H1 (cell line): ENCODE data around the gene CNNM2. TPM values are rescaled to one million over a fixed set of nuclear protein-coding genes. Genes with fewer than 3 reads are reported as not detected.

Source experiments
- CTCF ChIA-PET: fragments of 300-600 bp; sonication (Branson Sonifier 250); formaldehyde crosslinking; loops from one replicate; lab custom pipeline; 2021; ENCODE audit not compliant: partially characterized antibody; lab: Charles Lee
- POLR2A ChIA-PET: fragments of 300-600 bp; sonication (Branson Sonifier 250); formaldehyde crosslinking; loops from one replicate; lab custom pipeline; 2021; ENCODE audit warnings: inconsistent platforms; ENCODE audit not compliant: partially characterized antibody; lab: Charles Lee
- DNase-seq, 2 experiments: peaks; one replicate each; pipeline versions ENCODE4 v3.0.0 to v3.0.0-alpha.2; 2010 to 2022; ENCODE audit warnings: low spot score in 2 of 2, low read depth in 1 of 2, mixed read lengths in 1 of 2
- FAIRE-seq: peaks from 2 replicates; lab custom pipeline; 2011; peaks lifted over from hg19 to GRCh38; lab: Jason Lieb, UNC
- H2AFZ ChIP-seq: 2 replicates; pipeline ENCODE4 v1.8.1; 2012; ENCODE audit warnings: low read length, inconsistent platforms
- H2AK5ac ChIP-seq: 2 replicates; pipeline ENCODE4 v1.6.1; 2013; ENCODE audit warnings: low read depth, low read length
- H2BK120ac ChIP-seq: replicated peaks from 2 replicates; pipeline ENCODE3; 2013; ENCODE audit warnings: low read depth, low read length, inconsistent platforms
- H2BK12ac ChIP-seq: 2 replicates; pipeline ENCODE4 v1.6.1; 2013; ENCODE audit warnings: low read depth, low read length
- H2BK15ac ChIP-seq: 2 replicates; pipeline ENCODE4 v1.6.1; 2013; ENCODE audit warnings: low read length
- H2BK20ac ChIP-seq: 2 replicates; pipeline ENCODE4 v1.6.1; 2013; ENCODE audit warnings: low read length
- H2BK5ac ChIP-seq: 2 replicates; pipeline ENCODE4 v1.6.1; 2013; ENCODE audit warnings: low read depth, low read length
- H3K14ac ChIP-seq: 2 replicates; pipeline ENCODE4 v1.6.1; 2013; ENCODE audit warnings: inconsistent platforms; ENCODE audit not compliant: insufficient read length
- H3K18ac ChIP-seq: 2 replicates; pipeline ENCODE4 v1.6.1; 2013; ENCODE audit warnings: low read length; ENCODE audit errors: extremely low read depth
- H3K23ac ChIP-seq: 2 replicates; pipeline ENCODE4 v1.6.1; 2013; ENCODE audit warnings: inconsistent platforms; ENCODE audit not compliant: insufficient read length
- H3K23me2 ChIP-seq: 2 replicates; pipeline ENCODE4 v1.6.1; 2013; ENCODE audit warnings: low read depth, low read length
- H3K27ac ChIP-seq: 2 replicates; pipeline ENCODE4 v1.6.1; 2011; ENCODE audit warnings: low read depth, low read length, inconsistent platforms
- H3K27me3 ChIP-seq, 4 experiments: replicated peaks in 1 of 4; 1 replicate in 1 of 4; 2 replicates in 3 of 4; pipeline versions ENCODE4 v1.6.1 to v1.8.1; 2011 to 2013; ENCODE audit warnings: low read length in 3 of 4, mild to moderate bottlenecking in 3 of 4, inconsistent platforms in 2 of 4, mixed read lengths in 2 of 4, moderate library complexity in 1 of 4; ENCODE audit not compliant: control insufficient read depth in 3 of 4, insufficient read depth in 3 of 4; ENCODE audit errors: extremely low read depth in 1 of 4
- H3K36me3 ChIP-seq, 4 experiments: 2 replicates each; pipeline versions ENCODE4 v1.6.1 to v1.8.1; 2011 to 2013; ENCODE audit warnings: mild to moderate bottlenecking in 4 of 4, low read length in 3 of 4, moderate library complexity in 2 of 4, control low read depth in 1 of 4, inconsistent platforms in 1 of 4; ENCODE audit not compliant: insufficient read depth in 4 of 4, control insufficient read depth in 2 of 4
- H3K4ac ChIP-seq: replicated peaks from 2 replicates; pipeline ENCODE3; 2013; ENCODE audit warnings: low read length, low read depth, mixed read lengths, inconsistent platforms; ENCODE audit not compliant: insufficient read length
- H3K4me1 ChIP-seq, 4 experiments: replicated peaks in 1 of 4; 1 replicate in 1 of 4; 2 replicates in 3 of 4; pipeline versions ENCODE4 v1.6.1 to v1.8.1; 2011 to 2013; ENCODE audit warnings: low read length in 3 of 4, inconsistent platforms in 2 of 4, mixed read lengths in 1 of 4; ENCODE audit not compliant: insufficient read depth in 4 of 4, control insufficient read depth in 3 of 4
- H3K4me2 ChIP-seq, 2 experiments: 2 replicates each; pipeline versions ENCODE4 v1.6.1 to v1.8.1; 2011 to 2013; ENCODE audit warnings: low read depth in 2 of 2, low read length in 2 of 2, control low read depth in 1 of 2, inconsistent platforms in 1 of 2, mild to moderate bottlenecking in 1 of 2; ENCODE audit not compliant: insufficient read depth in 1 of 2
- H3K4me3 ChIP-seq, 4 experiments: fragments of 200-600, 300-600 bp in 1 of 4; sonication (generic), shearing (Covaris generic), sonication (Bioruptor Twin) in 1 of 4; 2 replicates each; pipeline versions ENCODE4 v1.5.1 to v1.8.1; 2011 to 2016; ENCODE audit warnings: low read length in 4 of 4, low read depth in 3 of 4, control low read depth in 2 of 4, inconsistent platforms in 2 of 4, mild to moderate bottlenecking in 2 of 4, mixed read lengths in 1 of 4, moderate library complexity in 1 of 4; ENCODE audit not compliant: insufficient read depth in 2 of 4; ENCODE audit errors: extremely low read depth in 1 of 4
- H3K56ac ChIP-seq: replicated peaks from 2 replicates; pipeline ENCODE3; 2013; ENCODE audit warnings: low read depth, mild to moderate bottlenecking, mixed read lengths, low read length, inconsistent platforms; ENCODE audit not compliant: insufficient read length
- H3K79me1 ChIP-seq: 2 replicates; pipeline ENCODE4 v1.6.1; 2013; ENCODE audit warnings: low read depth, low read length, control low read depth
- H3K79me2 ChIP-seq, 2 experiments: 2 replicates each; pipeline versions ENCODE4 v1.6.1 to v1.8.1; 2012 to 2013; ENCODE audit warnings: low read length in 2 of 2, mild to moderate bottlenecking in 2 of 2, inconsistent platforms in 1 of 2; ENCODE audit not compliant: insufficient read depth in 2 of 2, control insufficient read depth in 1 of 2
- H3K9ac ChIP-seq, 4 experiments: replicated peaks in 1 of 4; 1 replicate in 1 of 4; 2 replicates in 3 of 4; pipeline versions ENCODE4 v1.6.1 to v1.8.1; 2011 to 2013; ENCODE audit warnings: low read depth in 3 of 4, low read length in 3 of 4, control low read depth in 2 of 4, mild to moderate bottlenecking in 2 of 4, moderate library complexity in 2 of 4, inconsistent platforms in 1 of 4; ENCODE audit errors: extremely low read depth in 1 of 4
- H3K9me3 ChIP-seq, 2 experiments: 2 replicates each; pipeline versions ENCODE4 v1.6.1 to v1.8.1; 2012 to 2013; ENCODE audit warnings: mild to moderate bottlenecking in 2 of 2, moderate library complexity in 2 of 2, control low read depth in 1 of 2, inconsistent platforms in 1 of 2, low read depth in 1 of 2, low read length in 1 of 2, mixed read lengths in 1 of 2; ENCODE audit not compliant: insufficient read depth in 2 of 2
- H4K20me1 ChIP-seq, 2 experiments: replicated peaks in 1 of 2; 2 replicates each; pipeline versions ENCODE3 to v1.8.1; 2011 to 2013; ENCODE audit warnings: inconsistent platforms in 2 of 2, low read length in 2 of 2, mild to moderate bottlenecking in 1 of 2; ENCODE audit not compliant: insufficient read depth in 2 of 2, control insufficient read depth in 1 of 2
- H4K5ac ChIP-seq: 2 replicates; pipeline ENCODE4 v1.6.1; 2013; ENCODE audit warnings: low read length, low read depth, mixed read lengths, inconsistent platforms; ENCODE audit not compliant: insufficient read length
- H4K8ac ChIP-seq: 2 replicates; pipeline ENCODE4 v1.8.0; 2013; ENCODE audit warnings: mild to moderate bottlenecking, moderate library complexity, low read length, inconsistent platforms; ENCODE audit not compliant: insufficient read depth; ENCODE audit errors: extremely low read depth
- H4K91ac ChIP-seq: replicated peaks from 2 replicates; pipeline ENCODE3; 2013; ENCODE audit warnings: low read length, mixed read lengths, inconsistent platforms; ENCODE audit not compliant: insufficient read length
- FOSL1 ChIP-seq: IDR thresholded peaks from 2 replicates; pipeline ENCODE4 v1.6.1; 2011; ENCODE audit warnings: mild to moderate bottlenecking, low read depth, low read length, moderate library complexity; ENCODE audit not compliant: insufficient read depth
- KDM4A ChIP-seq: IDR thresholded peaks from one replicate; pipeline ENCODE4 v1.7.1; 2012; ENCODE audit warnings: low read depth, mild to moderate bottlenecking, moderate library complexity, low read length, inconsistent platforms; ENCODE audit not compliant: severe bottlenecking
- POLR2A ChIP-seq, 2 experiments: IDR thresholded peaks; 1 replicate in 1 of 2; 2 replicates in 1 of 2; pipeline ENCODE4 v1.6.1; 2011; ENCODE audit warnings: low read depth in 2 of 2, low read length in 2 of 2, mild to moderate bottlenecking in 2 of 2; ENCODE audit errors: control extremely low read depth in 1 of 2
- POLR2AphosphoS5 ChIP-seq: IDR thresholded peaks from 2 replicates; pipeline ENCODE4 v1.6.1; 2011; ENCODE audit warnings: low read depth, low read length
- RAD21 ChIP-seq, 2 experiments: IDR thresholded peaks in 1 of 2; conservative IDR thresholded peaks in 1 of 2; 2 replicates each; pipeline ENCODE4 v1.6.1; 2011; ENCODE audit warnings: low read depth in 2 of 2, low read length in 2 of 2, improper control_type of control experiment in 1 of 2, inconsistent platforms in 1 of 2, mild to moderate bottlenecking in 1 of 2, moderate library complexity in 1 of 2
- TAF1 ChIP-seq: IDR thresholded peaks from 2 replicates; pipeline ENCODE4 v1.6.1; 2011; ENCODE audit warnings: mild to moderate bottlenecking, low read depth, low read length
- WGBS, 2 experiments: shearing (Covaris generic) in 1 of 2; methylation state at CpG; one replicate each; pipeline versions ENCODE4 v1.1.6 to v1.1.7; 2013 to 2015; ENCODE audit warnings: low lambda C conversion rate in 2 of 2, mixed read lengths in 2 of 2, inconsistent platforms in 1 of 2, low coverage in 1 of 2, missing lambda C conversion rate in 1 of 2; ENCODE audit not compliant: insufficient replicate concordance in 2 of 2, insufficient coverage in 1 of 2, insufficient read length in 1 of 2; ENCODE audit errors: extremely low coverage in 1 of 2, missing lambda C conversion rate in 1 of 2; 5-methylcytosine and 5-hydroxymethylcytosine counted together
- polyA plus RNA-seq, 7 experiments: library from polyadenylated mRNA; depleted of rRNA in 3 of 7; stranded (reverse) in 5 of 7; unstranded in 2 of 7; fragments of >200 nt in 5 of 7; fragments of 200-250 nt in 2 of 7; gene quantifications; 1 replicate in 5 of 7; 2 replicates in 1 of 7; 4 replicates in 1 of 7; pipeline versions ENCODE4 v1.2.1 to v1.2.3, GENCODE V29; 2011 to 2013; ENCODE audit warnings: missing spikeins in 2 of 7, mixed read lengths in 2 of 7
- total RNA-seq: library from RNA; stranded (reverse); fragmentation: NEBNext Ultra II Directional; extraction: Animal tissue kit (Norgen Biotek cat#: 25700); gene quantifications from 2 replicates; pipeline ENCODE4 v1.2.1, GENCODE V29; 2021
- TF ChIP-seq, protein P1 (sequence below): IDR thresholded peaks from 2 replicates; pipeline ENCODE4 v1.6.1; 2012; ENCODE audit warnings: inconsistent platforms

The CNNM2 gene
- total and polyA plus RNA-seq, 2 of the 8 experiments (the other 6 are each of a cell fraction or from before 2014, with no cell fraction given): 7.3 to 23.6 TPM

DNA sequence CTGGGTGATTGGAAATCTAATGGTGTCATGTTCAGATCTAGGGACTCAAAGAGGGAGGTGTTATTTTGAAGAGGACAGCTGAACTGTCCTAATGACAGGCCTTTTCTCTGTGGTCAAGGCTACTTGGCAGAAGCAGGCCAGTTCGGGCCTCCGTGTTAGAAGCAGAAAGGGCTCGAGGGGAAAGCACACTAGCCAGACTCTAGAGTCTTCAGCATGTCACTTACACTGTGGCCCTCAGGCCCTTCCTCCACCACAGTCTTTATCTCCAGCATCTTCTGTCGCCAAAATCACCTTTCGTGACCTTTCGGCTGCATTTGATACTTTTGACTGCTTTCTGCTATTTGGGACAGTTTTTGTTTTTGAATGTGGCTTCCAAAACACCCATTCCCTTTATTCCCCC is 123.3 kb downstream of the CNNM2 start:
- no peaks in the 10 kb centered on the region for H3K9me3 ChIP-seq
- WGBS, 2 experiments: 84% methylated on average over 6 of the region's 6 CpGs; no CpG with 5 or more reads in 1 of the 2 experiments
- ChIA-PET CTCF (interaction anchor here (0.6 to 1.6 kb wide), 2 partner anchors 89 to 124 kb away, joined by 4 to 5 read pairs; partner anchors contain the start of gene CNNM2), POLR2A (no interaction called here)
- H4K8ac ChIP-seq: no peak overlapping the region
- no peaks in the 10 kb centered on the region for H3K23me2 ChIP-seq
- H4K5ac ChIP-seq: no peak overlapping the region
- no peak for DNase-seq
- H3K14ac ChIP-seq: no peak overlapping the region
- H3K18ac ChIP-seq: no peak overlapping the region
- peaks cover 0 to 5% of the 10 kb centered on the region in 2 experiments for H4K20me1 ChIP-seq
- no peak overlapping the region for H2BK15ac ChIP-seq
- H3K79me1 ChIP-seq: no peaks in the 10 kb centered on the region
- no peaks in the 10 kb centered on the region for H3K27me3 ChIP-seq
- H2BK20ac ChIP-seq: no peak overlapping the region
- no peak overlapping the region for H3K4me2 ChIP-seq
- peaks cover 0 to 14% (median 9%) of the 10 kb centered on the region in 4 experiments; a peak in 5 of 7 replicates for H3K4me1 ChIP-seq
- no peak overlapping the region for H2AFZ ChIP-seq
- H4K91ac ChIP-seq: no peak overlapping the region
- no peak overlapping the region for H3K4me3 ChIP-seq
- no peak overlapping the region for H2BK120ac ChIP-seq
- H2BK12ac ChIP-seq: no peak overlapping the region
- no peak overlapping the region for H2AK5ac ChIP-seq
- H3K27ac ChIP-seq: no peak overlapping the region
- H3K56ac ChIP-seq: no peak overlapping the region
- H3K9ac ChIP-seq: no peak overlapping the region
- H3K4ac ChIP-seq: no peak overlapping the region
- H3K79me2 ChIP-seq: no peaks in the 10 kb centered on the region
- no peak overlapping the region for H3K23ac ChIP-seq
- no peak for FAIRE-seq
- H3K36me3 ChIP-seq: no peaks in the 10 kb centered on the region
- H2BK5ac ChIP-seq: no peak overlapping the region; the same call in none of the 2 replicates
- TF ChIP-seq RAD21 (IDR thresholded peaks at IDR 0.05 in 1 of 2, conservative IDR thresholded peaks at IDR 0.05 in 1 of 2; ENCODE audit: low read depth in 2 of 2, low read length in 2 of 2) (no peak), POLR2AphosphoS5 (no peak), POLR2A (IDR thresholded peaks at IDR 0.05; ENCODE audit: control extremely low read depth in 1 of 2, low read depth in 2 of 2, low read length in 2 of 2) (no peak), TAF1 (no peak), FOSL1 (no peak), KDM4A (no peak)
- TF ChIP-seq, protein P1, sequence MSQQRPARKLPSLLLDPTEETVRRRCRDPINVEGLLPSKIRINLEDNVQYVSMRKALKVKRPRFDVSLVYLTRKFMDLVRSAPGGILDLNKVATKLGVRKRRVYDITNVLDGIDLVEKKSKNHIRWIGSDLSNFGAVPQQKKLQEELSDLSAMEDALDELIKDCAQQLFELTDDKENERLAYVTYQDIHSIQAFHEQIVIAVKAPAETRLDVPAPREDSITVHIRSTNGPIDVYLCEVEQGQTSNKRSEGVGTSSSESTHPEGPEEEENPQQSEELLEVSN: no peak
